Fibroblast of skin of right biceps (primary cell): ENCODE results near the gene LRRC42.
"Not testable (repeated sequence)": the region's sequence is repeated elsewhere in the genome, so short reads cannot be mapped to it uniquely, and the experiment has no call there.

ENCODE experiments used
- DNase-seq: peaks from one replicate; pipeline ENCODE4 v3.0.0-alpha.2; 2013

The LRRC42 gene

DNA sequence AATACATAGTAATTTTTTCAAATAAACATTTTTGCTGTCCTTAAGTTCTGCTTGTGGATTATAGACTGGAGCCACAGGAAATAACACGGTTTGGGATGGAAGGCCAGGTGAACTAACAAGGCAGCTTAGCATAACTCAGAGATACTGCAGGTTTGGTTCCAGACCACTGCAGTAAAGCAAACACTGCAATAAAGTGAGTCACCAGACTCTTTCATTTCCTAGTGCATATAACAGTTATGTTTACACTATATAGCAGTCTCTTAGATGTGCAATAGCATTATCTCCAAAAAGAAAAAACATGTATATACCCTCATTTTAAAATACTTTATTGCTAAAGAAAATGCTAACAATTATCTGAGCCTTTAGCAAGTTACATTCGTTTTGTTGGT lies 22.0 kb downstream of the LRRC42 start:
- DNase-seq = no peak

GRCh38 chr1:53969323-53969722 lies 23.2 kb downstream of the LRRC42 start:
- not testable (repeated sequence) for DNase-seq

DNA sequence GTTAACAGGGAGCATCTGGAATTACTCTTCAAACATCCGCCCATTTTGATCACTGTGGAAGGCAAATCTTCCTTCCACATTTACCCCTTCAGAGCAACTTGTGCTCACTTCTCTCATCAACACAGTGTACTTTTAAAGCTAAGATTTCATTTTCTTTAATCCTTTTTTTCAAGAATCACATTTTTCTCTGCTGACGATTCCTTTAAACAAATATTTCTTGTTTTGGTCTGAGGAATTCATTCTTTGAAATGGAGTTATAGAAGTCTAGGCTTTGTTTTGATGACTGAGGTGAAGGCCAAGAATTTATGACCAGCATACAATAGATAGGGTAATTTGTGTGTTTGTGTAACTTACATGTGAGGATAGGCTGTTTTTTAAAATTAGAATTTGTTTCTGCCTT lies 25.6 kb downstream of the LRRC42 start:
- DNase-seq = no peak

- no peak for DNase-seq
Observed at GRCh38 chr1:53975861-53976260, 29.7 kb downstream of the LRRC42 start.

DNA sequence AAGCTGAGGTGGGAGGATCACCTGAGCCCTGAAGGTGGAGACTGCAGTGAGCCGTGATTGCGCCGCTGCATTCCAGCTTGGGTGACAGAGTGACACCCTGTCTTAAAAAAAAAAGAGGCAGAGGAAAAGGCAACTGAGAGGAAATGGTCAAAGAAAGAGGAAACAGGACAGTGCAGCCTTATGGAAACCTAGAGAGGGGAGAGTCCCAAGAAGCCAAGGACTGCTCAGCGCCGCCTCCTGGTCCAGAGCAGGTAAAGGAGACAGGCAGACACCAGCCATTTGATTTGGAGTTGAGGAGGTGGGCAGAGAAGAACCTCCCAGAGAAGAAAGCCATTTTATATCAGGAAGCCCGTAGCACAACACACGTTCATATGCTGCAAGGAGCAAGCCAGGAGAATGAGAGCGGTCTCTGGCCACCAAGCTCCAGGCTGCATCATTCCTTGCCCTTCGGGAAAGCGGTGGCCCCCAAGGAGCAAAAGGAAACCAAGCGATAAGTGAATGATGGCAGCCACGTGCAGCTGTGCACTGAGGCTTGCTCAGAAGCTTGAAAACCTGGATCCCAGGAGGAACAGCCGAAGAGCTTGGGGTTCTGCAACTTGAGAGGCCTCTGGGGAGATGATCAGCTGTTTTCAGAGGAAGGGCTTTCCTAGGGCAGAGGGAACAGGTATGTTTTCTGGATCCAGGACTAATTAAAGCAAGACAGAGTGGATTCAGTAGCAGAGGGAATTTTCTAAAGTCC lies 33.7 kb downstream of the LRRC42 start:
- DNase-seq = no peak

DNA sequence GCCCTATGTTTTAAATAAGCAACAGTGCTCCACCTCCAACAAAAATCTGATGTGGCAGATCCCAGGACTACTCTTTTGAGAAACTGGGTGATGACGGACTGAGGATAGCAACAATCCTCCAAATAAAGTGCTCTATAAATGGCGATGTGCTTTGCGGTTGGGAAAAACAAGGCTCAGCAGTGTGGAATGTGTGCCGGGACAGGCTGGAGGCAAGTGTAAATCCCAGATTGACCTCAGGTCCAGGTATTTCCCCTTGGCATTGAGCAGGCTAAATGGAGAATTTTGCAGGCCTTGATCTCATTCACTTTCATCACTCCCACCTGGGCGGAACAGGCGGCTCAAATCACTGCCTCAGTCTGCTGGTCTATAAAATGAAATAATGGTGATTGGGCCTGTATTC lies 35.1 kb downstream of the LRRC42 start:
- peak; percentile 21 for DNase-seq

- DNase-seq = peak; percentile 61
Observed at GRCh38 chr1:53982034-53982762, 36.0 kb downstream of the LRRC42 start.

GRCh38 chr1:53982763-53983104 lies 36.6 kb downstream of the LRRC42 start:
- DNase-seq = no peak

DNA sequence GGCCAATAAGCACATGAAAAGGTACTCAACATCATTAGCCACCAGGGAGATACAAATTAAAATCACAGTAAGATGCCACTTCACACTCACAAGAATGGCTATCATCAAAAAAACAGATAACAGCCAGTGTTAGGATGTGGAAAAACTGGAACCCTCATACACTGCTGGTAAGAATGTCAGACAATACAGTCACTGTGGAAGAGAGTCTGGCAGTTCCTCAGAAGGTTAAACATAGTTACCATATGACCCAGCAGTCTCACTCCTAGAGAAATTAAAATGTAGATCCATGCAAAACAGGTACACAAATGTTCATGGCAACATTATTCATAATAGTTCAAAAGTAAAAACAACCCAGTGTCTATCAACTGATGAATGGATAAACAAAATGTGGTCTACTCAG lies 38.6 kb downstream of the LRRC42 start:
- DNase-seq = no peak

DNA sequence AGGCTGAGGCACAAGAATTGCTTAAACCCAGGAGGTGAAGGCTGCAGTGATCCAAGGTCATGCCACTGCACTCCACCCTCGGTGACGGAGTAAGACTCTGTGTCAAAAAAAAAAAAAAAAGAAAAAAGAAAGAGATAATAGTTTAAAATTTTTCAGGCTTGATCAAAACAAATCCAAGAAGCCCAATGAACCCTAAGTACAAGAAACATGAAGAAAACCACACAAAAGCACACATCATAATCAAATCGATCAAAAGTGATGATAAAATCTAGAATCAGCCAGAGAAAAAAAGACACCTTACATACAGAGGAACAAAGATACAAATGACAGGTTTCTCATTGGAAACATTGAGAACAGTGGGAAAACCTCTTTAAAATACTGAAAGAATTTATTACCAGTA lies 40.3 kb downstream of the LRRC42 start:
- no peak for DNase-seq

DNA sequence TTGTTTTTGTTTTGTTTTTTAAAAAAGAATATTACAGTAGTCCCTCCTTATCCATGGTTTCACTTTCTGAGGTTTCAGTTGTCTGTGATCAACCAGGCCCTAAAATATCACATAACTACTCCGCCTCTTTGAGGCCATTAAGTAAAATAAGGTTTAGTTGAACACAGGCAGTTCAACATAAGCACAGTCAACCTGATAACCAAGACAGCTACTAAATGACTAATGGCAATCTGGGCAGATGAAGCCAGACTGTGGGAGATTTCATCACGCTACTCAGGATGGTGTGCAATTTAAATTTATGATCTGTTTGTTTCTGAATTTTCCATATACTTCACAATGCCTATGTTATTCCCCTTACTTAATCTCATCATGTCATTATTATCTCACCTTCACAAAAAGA lies 41.7 kb downstream of the LRRC42 start:
- DNase-seq = peak; percentile 10

DNA sequence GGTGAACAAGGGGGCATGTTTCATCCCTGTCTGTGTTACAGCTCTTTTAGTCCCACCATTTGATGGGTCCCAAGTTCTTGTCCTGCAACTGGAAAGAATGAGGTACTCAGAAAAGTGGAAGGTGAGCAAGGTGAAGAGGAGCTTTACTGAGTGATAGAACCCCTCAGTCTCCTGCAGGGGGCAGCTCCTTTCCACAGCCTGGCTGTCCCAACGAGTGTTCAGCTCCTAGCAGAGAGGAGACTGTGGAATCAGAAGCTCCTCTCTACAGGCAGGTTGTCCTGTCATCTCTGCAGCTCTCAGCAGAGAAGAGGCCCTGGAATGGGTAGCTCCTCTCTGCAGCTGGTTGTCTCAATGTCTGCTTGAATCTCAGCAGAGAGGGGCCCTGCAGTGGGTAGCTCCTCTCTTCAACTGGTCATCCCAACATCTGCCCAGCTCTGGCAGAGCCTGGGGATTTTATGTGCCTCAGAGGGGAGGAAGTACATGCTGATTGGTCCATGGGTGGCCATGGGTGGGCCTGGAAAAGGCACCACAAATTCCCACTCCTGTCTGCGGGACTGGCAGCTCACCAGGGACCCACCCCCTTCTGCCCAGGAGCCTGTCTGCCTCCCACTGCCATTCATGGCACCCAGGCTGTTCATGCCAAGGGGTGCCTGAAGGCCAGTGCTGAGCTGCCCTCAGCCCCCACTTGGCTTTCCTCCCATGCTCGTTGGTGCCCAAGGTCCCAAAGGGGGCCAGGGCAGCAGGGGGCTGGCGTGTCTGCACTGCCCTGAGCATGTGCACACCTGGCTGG lies 46.1 kb downstream of the LRRC42 start:
- no peak for DNase-seq

- not testable (repeated sequence) for DNase-seq
Observed at GRCh38 chr1:53994516-53994915, 48.4 kb downstream of the LRRC42 start.

- no peak for DNase-seq
Observed at GRCh38 chr1:53995683-53996082, 49.5 kb downstream of the LRRC42 start.

- DNase-seq = no peak
Observed at GRCh38 chr1:53998223-53998622, 52.1 kb downstream of the LRRC42 start.

DNA sequence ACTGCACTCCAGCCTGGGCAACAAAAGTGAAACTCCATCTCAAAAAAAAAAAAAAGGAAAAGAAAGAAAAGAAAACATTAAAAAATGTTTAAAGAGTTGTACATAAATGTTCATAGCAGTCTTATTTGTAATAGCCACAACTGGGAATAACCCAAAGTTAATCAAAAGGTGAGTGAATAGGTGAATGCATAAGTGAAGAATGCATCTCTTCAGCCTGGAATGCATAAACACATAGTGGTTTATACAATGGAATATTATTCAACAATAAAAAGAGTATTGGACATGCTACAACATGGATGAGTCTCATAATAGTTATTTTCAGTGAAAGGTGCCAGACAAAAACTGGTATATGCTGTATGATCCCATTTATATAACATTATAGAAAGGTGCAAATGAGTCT lies 53.8 kb downstream of the LRRC42 start:
- DNase-seq = no peak

DNA sequence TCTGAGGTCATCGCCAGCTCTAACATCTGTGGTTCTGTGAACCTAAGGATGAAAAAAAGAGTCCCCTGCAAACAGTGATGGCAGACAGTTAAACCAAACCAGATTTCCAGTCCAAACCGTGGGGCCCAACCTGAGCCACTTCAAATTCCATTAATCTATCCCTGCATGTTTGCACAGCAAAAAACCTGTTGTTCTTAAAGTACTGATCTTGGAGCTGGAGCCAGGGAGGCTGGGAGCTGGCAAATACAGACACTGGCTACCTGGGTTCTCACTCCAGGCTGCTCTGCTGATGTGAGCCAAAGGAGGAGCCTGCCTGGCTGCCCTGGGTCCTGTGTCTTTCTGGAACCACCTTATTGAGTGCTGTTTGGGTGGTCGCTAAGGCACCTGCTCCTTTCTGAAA lies 55.4 kb downstream of the LRRC42 start:
- DNase-seq = no peak

DNA sequence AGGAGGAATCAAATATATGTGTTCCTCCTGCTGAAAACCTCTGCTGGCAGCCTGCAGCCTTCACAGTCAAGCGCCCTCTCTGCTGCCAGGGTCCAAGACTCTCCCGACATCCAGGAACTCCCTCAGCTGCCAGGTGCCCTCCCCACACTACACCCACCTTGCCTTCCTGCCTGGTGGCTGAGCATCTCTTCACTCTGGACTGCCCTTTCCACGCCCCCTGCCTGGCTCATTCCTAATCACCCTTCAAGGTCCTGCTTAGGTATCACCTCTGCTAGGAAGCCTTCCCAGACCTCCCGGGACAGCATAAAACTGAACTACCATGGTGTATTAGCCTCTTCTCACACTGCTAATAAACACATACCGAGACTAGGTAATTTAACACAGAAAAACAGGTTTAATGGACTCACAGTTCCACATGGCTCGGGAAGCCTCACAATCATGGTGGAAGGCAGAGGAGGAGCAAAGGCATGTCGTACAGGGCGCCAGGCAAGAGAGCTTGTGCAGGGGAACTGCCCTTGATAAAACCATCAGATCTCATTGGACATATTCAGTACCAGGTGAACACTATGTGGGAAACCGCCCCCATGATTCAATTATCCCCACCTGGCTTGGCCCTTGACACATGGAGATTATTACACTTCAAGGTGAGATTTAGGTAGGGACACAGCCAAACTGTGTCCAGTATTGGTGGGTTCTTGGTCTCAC lies 56.5 kb downstream of the LRRC42 start:
- no peak for DNase-seq

DNA sequence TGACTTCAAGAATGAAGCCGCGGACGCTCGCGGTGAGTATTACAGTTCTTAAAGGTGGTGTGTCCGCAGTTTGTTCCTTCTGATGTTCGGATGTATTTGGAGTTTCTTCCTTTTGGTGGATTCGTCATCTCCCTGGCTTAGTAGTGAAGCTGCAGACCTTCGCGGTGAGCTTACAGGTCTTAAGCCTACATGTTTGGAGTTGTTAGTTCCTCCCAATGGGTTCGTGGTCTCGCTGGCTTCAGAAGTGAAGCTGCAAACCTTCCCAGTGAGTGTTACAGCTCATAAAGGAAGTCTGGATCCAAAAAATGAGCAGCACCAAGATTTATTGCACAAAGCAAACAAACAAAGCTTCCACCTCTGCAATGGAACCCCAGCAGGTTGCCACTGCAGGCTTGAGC lies 57.1 kb downstream of the LRRC42 start:
- no peak for DNase-seq

- not testable (repeated sequence) for DNase-seq
Observed at GRCh38 chr1:54003750-54004480, 57.8 kb downstream of the LRRC42 start.

DNA sequence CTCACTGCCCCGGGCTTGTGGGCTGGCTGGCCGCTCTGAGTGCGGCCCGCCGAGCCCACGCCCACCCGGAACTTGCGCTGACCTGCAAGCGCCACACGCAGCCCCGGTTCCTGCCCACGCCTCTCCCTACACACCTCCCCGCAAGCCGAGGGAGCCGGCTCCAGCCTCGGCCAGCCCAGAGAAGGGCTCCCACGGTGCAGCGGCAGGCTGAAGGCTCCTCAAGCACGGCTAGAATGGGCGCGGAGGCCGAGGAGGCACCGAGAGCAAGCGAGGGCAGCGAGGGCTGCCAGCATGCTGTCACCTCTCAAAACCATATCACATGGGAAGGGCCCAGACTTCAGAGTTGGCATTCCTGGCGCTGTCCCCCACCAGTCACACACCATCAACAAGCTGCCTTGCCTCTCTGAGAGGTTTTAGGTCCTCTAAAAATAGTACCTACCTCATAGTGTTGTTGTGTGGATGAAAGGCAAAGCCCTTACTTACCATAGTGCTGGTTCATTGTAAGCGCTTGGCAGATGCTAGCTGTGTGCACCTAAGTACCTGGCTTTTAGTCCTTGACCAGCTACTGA lies 58.4 kb downstream of the LRRC42 start:
- no peak for DNase-seq

GRCh38 chr1:54006508-54006907 lies 60.4 kb downstream of the LRRC42 start:
- DNase-seq = no peak
